GM12878 (cell line): ENCODE results near the gene CALHM1. TPM values are rescaled to one million over a fixed set of nuclear protein-coding genes. Genes with fewer than 3 reads are reported as not detected.

Experiments used
- ATF3 ChIP-seq: IDR thresholded peaks from 2 replicates; pipeline ENCODE4 v1.6.1; 2011; ENCODE audit warnings: low read depth, mild to moderate bottlenecking, low read length, moderate library complexity, borderline replicate concordance; ENCODE audit errors: extremely low read depth
- CEBPZ ChIP-seq: fragments of 150-350 bp; IDR thresholded peaks from 2 replicates; pipeline ENCODE4 v1.6.1; 2016; ENCODE audit warnings: low read depth, low read length
- E2F8 ChIP-seq: fragments of 450-650 bp; IDR thresholded peaks from 2 replicates; pipeline ENCODE4 v1.6.1; 2018; ENCODE audit warnings: mild to moderate bottlenecking, low read depth, moderate library complexity; ENCODE audit not compliant: partially characterized antibody
- ESRRA ChIP-seq: IDR thresholded peaks from 2 replicates; pipeline ENCODE4 v1.6.1; 2012; ENCODE audit warnings: mild to moderate bottlenecking, low read length, improper control_type of control experiment
- GABPA ChIP-seq: IDR thresholded peaks from 2 replicates; pipeline ENCODE4 v1.6.1; 2014; ENCODE audit warnings: antibody characterized with exemption, low read depth, mild to moderate bottlenecking, inconsistent platforms
- GATAD2B ChIP-seq: fragments of 450-650 bp; conservative IDR thresholded peaks from 2 replicates; pipeline ENCODE4 v1.6.1; 2017; ENCODE audit warnings: low read depth, mild to moderate bottlenecking, moderate library complexity
- HDAC6 ChIP-seq: fragments of 200-600 bp; sonication (generic); IDR thresholded peaks from one replicate; pipeline ENCODE4 v1.8.0; 2017; ENCODE audit warnings: antibody characterized with exemption; ENCODE audit not compliant: unreplicated experiment
- POLR2AphosphoS5 ChIP-seq: IDR thresholded peaks from 2 replicates; pipeline ENCODE4 v1.6.1; 2011; ENCODE audit warnings: mild to moderate bottlenecking, low read length, inconsistent platforms
- RB1 ChIP-seq: fragments of 450-650 bp; formaldehyde crosslinking; IDR thresholded peaks from 2 replicates; pipeline ENCODE4 v1.6.1; 2017; ENCODE audit warnings: mild to moderate bottlenecking, borderline replicate concordance
- YY1 ChIP-seq: IDR thresholded peaks from 2 replicates; pipeline ENCODE4 v1.6.1; 2011; ENCODE audit warnings: low read depth, mild to moderate bottlenecking, low read length
- ZNF207 ChIP-seq: fragments of 450-650 bp; IDR thresholded peaks from 2 replicates; pipeline ENCODE4 v1.6.1; 2014; ENCODE audit warnings: antibody characterized with exemption, mild to moderate bottlenecking, borderline replicate concordance
- ZNF687 ChIP-seq: fragments of 450-650 bp; IDR thresholded peaks from 2 replicates; pipeline ENCODE4 v1.6.1; 2017; ENCODE audit warnings: mild to moderate bottlenecking, moderate library complexity
- polyA plus RNA-seq, 11 experiments: library from polyadenylated mRNA; depleted of rRNA in 4 of 11; unstranded in 6 of 11; stranded (reverse) in 5 of 11; fragments of >200 nt; fragmentation: Nextera tagmentation in 4 of 11; fragmentation: Illumina TruSeq in 1 of 11; extraction: Ambion mirVana in 4 of 11; extraction: Trizol in 1 of 11; gene quantifications; 1 replicate in 1 of 11; 2 replicates in 10 of 11; pipeline versions ENCODE4 v1.2.1 to v1.2.3, GENCODE V29; 2011 to 2016; ENCODE audit warnings: inconsistent platforms in 2 of 11, missing spikeins in 2 of 11, low read depth in 1 of 11
- total RNA-seq, 4 experiments: library from RNA; depleted of rRNA in 3 of 4; stranded (reverse); fragments of >200 nt in 3 of 4; fragmentation: Illumina TruSeq in 1 of 4; extraction: Trizol in 1 of 4; gene quantifications; 2 replicates each; pipeline versions ENCODE4 v1.2.1 to v1.2.3, GENCODE V29; 2013 to 2021
- TF ChIP-seq, protein P1 (sequence below): fragments of 450-650 bp; IDR thresholded peaks from 2 replicates; pipeline ENCODE4 v1.6.1; 2017; ENCODE audit warnings: borderline replicate concordance
- TF ChIP-seq, protein P2 (sequence below): IDR thresholded peaks from 2 replicates; pipeline ENCODE4 v1.6.1; 2011; ENCODE audit warnings: borderline replicate concordance, low read depth, mild to moderate bottlenecking, moderate library complexity, mixed read lengths, low read length; ENCODE audit not compliant: insufficient read depth; ENCODE audit errors: extremely low read length

CALHM1 gene
- total and polyA plus RNA-seq, 10 of the 15 experiments (the other 5 are each of a cell fraction or from before 2014, with no cell fraction given): 0.05 to 1.7 (median 0.17) TPM

GRCh38 chr10:103504181-103504783, 45.6 kb upstream of the CALHM1 start (continued):
- TF ChIP-seq ZNF687 (no peak), ATF3 (no peak), HDAC6 (no peak), RB1 (no peak), GABPA (no peak), ESRRA (peak; percentile 62; the same call in 1 of the 2 replicates), CEBPZ (no peak), E2F8 (no peak), YY1 (no peak), GATAD2B (no peak), POLR2AphosphoS5 (no peak), ZNF207 (no peak)
- TF ChIP-seq, protein P1, sequence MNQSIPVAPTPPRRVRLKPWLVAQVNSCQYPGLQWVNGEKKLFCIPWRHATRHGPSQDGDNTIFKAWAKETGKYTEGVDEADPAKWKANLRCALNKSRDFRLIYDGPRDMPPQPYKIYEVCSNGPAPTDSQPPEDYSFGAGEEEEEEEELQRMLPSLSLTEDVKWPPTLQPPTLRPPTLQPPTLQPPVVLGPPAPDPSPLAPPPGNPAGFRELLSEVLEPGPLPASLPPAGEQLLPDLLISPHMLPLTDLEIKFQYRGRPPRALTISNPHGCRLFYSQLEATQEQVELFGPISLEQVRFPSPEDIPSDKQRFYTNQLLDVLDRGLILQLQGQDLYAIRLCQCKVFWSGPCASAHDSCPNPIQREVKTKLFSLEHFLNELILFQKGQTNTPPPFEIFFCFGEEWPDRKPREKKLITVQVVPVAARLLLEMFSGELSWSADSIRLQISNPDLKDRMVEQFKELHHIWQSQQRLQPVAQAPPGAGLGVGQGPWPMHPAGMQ: no peak
- TF ChIP-seq, protein P2, sequence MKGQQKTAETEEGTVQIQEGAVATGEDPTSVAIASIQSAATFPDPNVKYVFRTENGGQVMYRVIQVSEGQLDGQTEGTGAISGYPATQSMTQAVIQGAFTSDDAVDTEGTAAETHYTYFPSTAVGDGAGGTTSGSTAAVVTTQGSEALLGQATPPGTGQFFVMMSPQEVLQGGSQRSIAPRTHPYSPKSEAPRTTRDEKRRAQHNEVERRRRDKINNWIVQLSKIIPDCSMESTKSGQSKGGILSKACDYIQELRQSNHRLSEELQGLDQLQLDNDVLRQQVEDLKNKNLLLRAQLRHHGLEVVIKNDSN: no peak
